22Rv1 (cell line): Measurements from ENCODE around the gene FKBP5.

ENCODE experiments used
- CTCF ChIP-seq: fragments of 450-650 bp; IDR thresholded peaks from 2 replicates; pipeline ENCODE4 v1.5.1; 2017; ENCODE audit warnings: mild to moderate bottlenecking
- ZFX ChIP-seq: fragments of 450-650 bp; IDR thresholded peaks from 2 replicates; pipeline ENCODE4 v1.6.1; 2017; ENCODE audit warnings: antibody characterized with exemption, borderline replicate concordance

- TF ChIP-seq CTCF, result no peak
- TF ChIP-seq ZFX, result no peak
Observed at GRCh38 chr6:35610830-35611229, 77.9 kb downstream of the FKBP5 start.
